Karpas-422 (cell line): ENCODE data around the gene EPHX1. TPM values are rescaled to one million over a fixed set of nuclear protein-coding genes. Genes with fewer than 3 reads are reported as not detected.

Experiments
- DNase-seq: peaks from one replicate; pipeline ENCODE4 v3.0.0-alpha.2; 2015
- H2AFZ ChIP-seq: fragments of 200-600 bp; sonication (generic); 2 replicates; pipeline ENCODE4 v1.6.1; 2014; ENCODE audit warnings: antibody characterized with exemption, low read length, mixed read lengths
- H3K27ac ChIP-seq: fragments of 200-600 bp; sonication (generic); 2 replicates; pipeline ENCODE4 v1.5.1; 2014; ENCODE audit warnings: mild to moderate bottlenecking, low read length, moderate library complexity
- H3K27me3 ChIP-seq: fragments of 200-600 bp; sonication (generic); 2 replicates; pipeline ENCODE4 v1.6.1; 2014; ENCODE audit warnings: low read length, mixed read lengths
- H3K36me3 ChIP-seq: fragments of 200-600 bp; sonication (generic); 2 replicates; pipeline ENCODE4 v1.6.1; 2014; ENCODE audit warnings: low read length, mixed read lengths; ENCODE audit not compliant: insufficient read depth
- H3K4me1 ChIP-seq: fragments of 200-600 bp; sonication (generic); 2 replicates; pipeline ENCODE4 v1.6.1; 2014; ENCODE audit warnings: mild to moderate bottlenecking, low read length, mixed read lengths
- H3K4me2 ChIP-seq: fragments of 200-600 bp; sonication (generic); 2 replicates; pipeline ENCODE4 v1.6.1; 2014; ENCODE audit warnings: low read length, low read depth, mild to moderate bottlenecking; ENCODE audit not compliant: poor library complexity, severe bottlenecking
- H3K4me3 ChIP-seq: fragments of 200-600 bp; sonication (generic); 2 replicates; pipeline ENCODE4 v1.5.1; 2014; ENCODE audit warnings: mild to moderate bottlenecking, antibody characterized with exemption, low read length, mixed read lengths
- H3K79me2 ChIP-seq: fragments of 200-600 bp; sonication (generic); 2 replicates; pipeline ENCODE4 v1.6.1; 2014; ENCODE audit warnings: mild to moderate bottlenecking, low read length, mixed read lengths
- H3K9ac ChIP-seq: fragments of 200-600 bp; sonication (generic); 2 replicates; pipeline ENCODE4 v1.6.0; 2014; ENCODE audit warnings: low read length
- H3K9me2 ChIP-seq: fragments of 200-600 bp; sonication (generic), shearing (Covaris generic); replicated peaks from 2 replicates; pipeline ENCODE4 v1.6.0; 2014; ENCODE audit warnings: mild to moderate bottlenecking, low read length, moderate library complexity; ENCODE audit not compliant: insufficient read depth
- H3K9me3 ChIP-seq: fragments of 300-700, 200-600 bp; sonication (generic); 2 replicates; pipeline ENCODE4 v1.6.1; 2014; ENCODE audit warnings: low read length, mixed read lengths
- H4K20me1 ChIP-seq: fragments of 200-600 bp; sonication (generic); 2 replicates; pipeline ENCODE4 v1.6.1; 2014; ENCODE audit warnings: mild to moderate bottlenecking, antibody characterized with exemption, low read length, low read depth; ENCODE audit not compliant: insufficient read depth
- total RNA-seq: library from RNA; depleted of rRNA; stranded (reverse); fragments of >200 nt; shearing (Covaris generic); gene quantifications from 2 replicates; pipeline ENCODE4 v1.2.3, GENCODE V29; 2014; ENCODE audit warnings: low replicate concordance

Gene EPHX1
- total RNA-seq, 1 experiment from 2014 or later: 0.63 TPM

DNA sequence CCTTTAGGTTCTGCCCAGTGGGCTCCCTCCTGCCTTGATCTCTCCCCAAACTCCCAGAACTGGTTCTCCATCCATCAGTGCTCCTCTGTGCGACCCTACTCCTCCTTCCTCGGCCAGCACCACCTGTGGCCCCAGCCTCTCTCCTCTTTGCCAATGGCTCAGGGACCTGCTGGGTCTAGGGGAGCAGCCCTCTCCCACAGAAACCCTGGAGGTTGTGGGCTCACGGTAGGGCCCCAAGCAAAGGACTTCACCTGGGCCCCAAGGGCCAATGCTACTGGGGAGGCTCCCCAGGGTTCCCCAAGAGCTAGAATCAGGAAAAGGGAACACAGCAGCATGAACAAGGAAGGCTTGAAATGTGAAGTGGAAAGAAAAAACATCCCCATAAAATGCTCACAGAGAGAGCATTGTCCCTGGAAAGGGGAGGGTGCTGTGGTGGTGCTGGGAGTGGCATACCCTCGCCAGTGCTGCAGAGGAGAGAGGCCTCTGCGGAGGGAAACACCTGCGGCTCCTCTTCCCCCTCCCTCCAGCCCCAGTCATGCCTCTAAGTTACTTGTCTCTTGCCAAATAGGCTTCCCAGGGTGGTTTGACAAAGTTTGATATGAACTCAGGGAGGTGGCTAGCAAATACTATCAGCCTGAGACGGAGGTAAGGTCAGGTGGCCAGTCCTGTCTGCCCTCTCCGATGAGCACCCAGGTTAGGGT lies 69.7 kb downstream of the EPHX1 start:
- no peak for DNase-seq
- Histone ChIP-seq H3K9me3 (no peaks in the 10 kb centered on the region), H4K20me1 (0 out of 2 replicates have a peak, but pooled peaks cover 4% of the 10 kb centered on the region), H3K9ac (no peak overlapping the region), H3K9me2 (no peaks in the 10 kb centered on the region), H3K36me3 (no peaks in the 10 kb centered on the region), H3K79me2 (no peaks in the 10 kb centered on the region), H3K4me2 (no peak overlapping the region), H3K27me3 (no peaks in the 10 kb centered on the region), H3K4me1 (peaks cover 16% of the 10 kb centered on the region), H2AFZ (no peak overlapping the region), H3K4me3 (no peak overlapping the region), H3K27ac (no peak overlapping the region)

DNA sequence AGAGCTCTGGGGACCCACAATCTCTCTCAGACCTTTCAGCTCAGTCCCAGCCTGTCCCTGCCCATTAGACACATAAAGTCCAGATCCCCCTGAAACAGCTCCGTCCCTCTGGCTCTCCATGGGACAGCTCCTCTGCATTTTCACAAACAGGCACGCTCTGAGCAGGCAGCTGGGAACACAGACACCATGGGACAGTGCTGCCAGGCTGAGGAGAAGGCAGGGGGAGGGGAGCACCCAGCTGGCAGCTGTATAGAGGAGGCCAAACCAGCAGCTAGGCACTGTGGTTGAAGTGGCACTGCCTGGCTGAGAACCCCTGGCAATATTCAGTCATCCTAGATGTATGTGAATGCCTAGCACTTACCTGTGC lies 70.3 kb downstream of the EPHX1 start:
- Histone ChIP-seq H3K9ac (no peak overlapping the region), H3K4me3 (no peak overlapping the region)

DNA sequence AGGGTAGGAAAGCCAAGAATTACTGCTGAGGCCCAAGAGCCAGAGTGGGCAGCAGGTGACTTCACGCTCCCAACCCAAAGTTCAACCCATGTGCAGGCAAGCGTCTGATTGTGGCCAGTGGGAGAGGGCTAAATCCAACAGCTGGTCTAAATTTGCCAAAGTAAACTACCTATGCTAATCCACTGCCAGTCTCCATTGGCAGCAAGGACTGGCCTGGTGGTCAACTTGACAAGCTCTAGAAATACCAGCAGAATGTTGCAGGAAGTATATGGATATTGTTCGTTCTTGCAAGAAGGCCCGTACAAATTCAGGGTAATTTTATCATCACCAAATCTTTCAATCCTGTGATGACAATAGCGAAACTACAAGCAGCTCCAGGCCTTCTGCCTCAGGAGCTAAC lies 70.7 kb downstream of the EPHX1 start:
- H3K36me3 ChIP-seq: no peaks in the 10 kb centered on the region
- no peaks in the 10 kb centered on the region for H3K27me3 ChIP-seq
- no peak overlapping the region for H3K4me3 ChIP-seq
- no peak for DNase-seq
- peaks cover 16% of the 10 kb centered on the region for H3K4me1 ChIP-seq
- no peaks in the 10 kb centered on the region for H3K9me3 ChIP-seq
- H3K9ac ChIP-seq: no peak overlapping the region
- H3K9me2 ChIP-seq: no peaks in the 10 kb centered on the region
- H2AFZ ChIP-seq: no peak overlapping the region
- no peak overlapping the region for H3K4me2 ChIP-seq
- H4K20me1 ChIP-seq: 0 out of 2 replicates have a peak, but pooled peaks cover 4% of the 10 kb centered on the region
- no peaks in the 10 kb centered on the region for H3K79me2 ChIP-seq
- H3K27ac ChIP-seq: no peak overlapping the region

More for the DNA sequence above, 70.3 kb downstream of the EPHX1 start:
- Histone ChIP-seq H3K9me2 (no peaks in the 10 kb centered on the region), H3K4me2 (no peak overlapping the region), H3K79me2 (no peaks in the 10 kb centered on the region), H3K27ac (no peak overlapping the region), H3K36me3 (no peaks in the 10 kb centered on the region), H3K4me1 (peaks cover 16% of the 10 kb centered on the region), H4K20me1 (0 out of 2 replicates have a peak, but pooled peaks cover 4% of the 10 kb centered on the region), H3K27me3 (no peaks in the 10 kb centered on the region), H2AFZ (no peak overlapping the region), H3K9me3 (no peaks in the 10 kb centered on the region)
- no peak for DNase-seq

GRCh38 chr1:225881081-225881958 lies 71.4 kb downstream of the EPHX1 start:
- no peaks in the 10 kb centered on the region for H3K9me3 ChIP-seq
- H3K27me3 ChIP-seq: no peaks in the 10 kb centered on the region
- H3K4me3 ChIP-seq: peak overlapping the region; percentile 92
- peak overlapping the region; percentile 89 for H3K4me2 ChIP-seq
- H3K9me2 ChIP-seq: no peaks in the 10 kb centered on the region
- no peaks in the 10 kb centered on the region for H3K36me3 ChIP-seq
- peak overlapping the region; percentile 99 for H2AFZ ChIP-seq
- H3K79me2 ChIP-seq: no peaks in the 10 kb centered on the region
- no peak overlapping the region for H3K27ac ChIP-seq
- peaks cover 16% of the 10 kb centered on the region for H3K4me1 ChIP-seq
- DNase-seq: no peak
- peak overlapping the region; percentile 78 for H3K9ac ChIP-seq
- 0 out of 2 replicates have a peak, but pooled peaks cover 4% of the 10 kb centered on the region for H4K20me1 ChIP-seq

DNA sequence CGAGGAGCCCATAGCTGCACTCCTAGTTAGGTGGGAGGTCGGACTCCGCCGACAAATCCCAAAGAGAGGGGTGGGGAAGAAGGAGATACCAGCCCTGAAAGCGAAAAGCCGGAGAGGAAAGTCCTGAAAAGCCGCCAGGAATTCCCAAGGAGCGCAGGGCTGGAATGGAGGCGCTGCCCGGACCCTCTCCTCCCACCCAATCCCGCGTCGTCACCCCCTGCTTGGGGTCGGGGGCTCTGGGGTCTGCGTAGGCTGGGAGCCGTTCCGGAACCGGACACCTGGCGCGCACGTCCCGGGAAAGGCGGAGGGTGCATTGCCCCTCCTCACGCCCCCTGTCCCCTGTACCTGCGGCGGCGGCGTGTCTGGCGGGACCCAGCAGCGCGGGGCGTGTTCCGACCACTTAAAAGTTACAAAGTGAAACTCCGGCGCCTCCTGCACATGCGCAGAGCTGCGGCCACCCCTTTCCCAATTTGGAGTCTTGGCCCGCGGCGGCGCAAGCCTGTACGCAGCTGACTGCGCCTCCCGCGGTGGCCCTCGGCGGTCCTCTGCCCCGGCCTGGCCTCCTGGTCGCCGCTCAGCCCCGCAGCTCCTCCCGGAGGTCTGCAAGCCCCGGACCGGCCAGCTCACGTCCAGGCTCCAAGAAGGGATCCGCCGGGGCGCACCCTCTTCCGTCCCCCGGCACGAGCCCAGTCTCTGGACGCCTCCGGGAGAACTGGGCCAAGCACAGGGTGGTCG lies 72.2 kb downstream of the EPHX1 start, which contains the start of gene TMEM63A:
Gene TMEM63A, minus strand, starts transcription at position 422 of the 735 bp plus-strand sequence. CDS start 4,800 bp downstream, outside the sequence.
- H2AFZ ChIP-seq: peak within 1 kb of the TSS; percentile 99
- H3K36me3 ChIP-seq: no peaks in the 10 kb centered on the region
- H3K79me2 ChIP-seq: no peaks in the 10 kb centered on the region
- no peaks in the 10 kb centered on the region for H3K9me2 ChIP-seq
- H4K20me1 ChIP-seq: 0 out of 2 replicates have a peak, but pooled peaks cover 3% of the 10 kb centered on the region
- peak within 1 kb of the TSS; percentile 92 for H3K4me3 ChIP-seq
- H3K4me1 ChIP-seq: peaks cover 16% of the 10 kb centered on the region
- no peak within 1 kb of the TSS for H3K27ac ChIP-seq
- peak within 1 kb of the TSS; percentile 89 for H3K4me2 ChIP-seq
- no peaks in the 10 kb centered on the region for H3K27me3 ChIP-seq
- no peaks in the 10 kb centered on the region for H3K9me3 ChIP-seq
- peak within 1 kb of the TSS; percentile 78 for H3K9ac ChIP-seq
- peak; percentile 87 for DNase-seq

- peak overlapping the region; percentile 99 for H2AFZ ChIP-seq
- DNase-seq: peak; percentile 44
Observed at GRCh38 chr1:225882694-225883615, 73.0 kb downstream of the EPHX1 start.

GRCh38 chr1:225883616-225884265 lies 73.8 kb downstream of the EPHX1 start:
- H4K20me1 ChIP-seq: no peaks in the 10 kb centered on the region
- H3K36me3 ChIP-seq: no peaks in the 10 kb centered on the region
- no peaks in the 10 kb centered on the region for H3K9me3 ChIP-seq
- H3K9me2 ChIP-seq: no peaks in the 10 kb centered on the region
- no peaks in the 10 kb centered on the region for H3K27me3 ChIP-seq
- H3K79me2 ChIP-seq: no peaks in the 10 kb centered on the region
- peaks cover 16% of the 10 kb centered on the region for H3K4me1 ChIP-seq
- no peak overlapping the region for H3K9ac ChIP-seq
- no peak overlapping the region for H3K4me3 ChIP-seq
- H3K27ac ChIP-seq: no peak overlapping the region
- no peak overlapping the region for H2AFZ ChIP-seq
- H3K4me2 ChIP-seq: no peak overlapping the region
- DNase-seq: no peak

More at GRCh38 chr1:225882694-225883615, 73.0 kb downstream of the EPHX1 start:
- H3K9me2 ChIP-seq: no peaks in the 10 kb centered on the region
- no peaks in the 10 kb centered on the region for H3K36me3 ChIP-seq
- H4K20me1 ChIP-seq: no peaks in the 10 kb centered on the region
- H3K27ac ChIP-seq: no peak overlapping the region
- H3K4me3 ChIP-seq: peak overlapping the region; percentile 92
- H3K9me3 ChIP-seq: no peaks in the 10 kb centered on the region
- no peaks in the 10 kb centered on the region for H3K79me2 ChIP-seq
- peak overlapping the region; percentile 89 for H3K4me2 ChIP-seq
- H3K27me3 ChIP-seq: no peaks in the 10 kb centered on the region
- peak overlapping the region; percentile 78 for H3K9ac ChIP-seq
- peaks cover 16% of the 10 kb centered on the region for H3K4me1 ChIP-seq
